Measurements from ENCODE around the gene PLPP1. TPM values are rescaled to one million over a fixed set of nuclear protein-coding genes. Genes with fewer than 3 reads are reported as not detected.

PLPP1 gene
- total RNA-seq, 1 donor from 2014 or later = 48.1 TPM

GRCh38 chr5:55502759-55503158, 32.0 kb downstream of the PLPP1 start:
- Histone ChIP-seq H3K4me1 (peaks cover 28% of the 10 kb centered on the region), H3K4me3 (no peak overlapping the region), H3K27me3 (ENCODE audit: low read depth) (no peaks in the 10 kb centered on the region), H3K27ac (no peak overlapping the region), H3K36me3 (no peaks in the 10 kb centered on the region), H3K9me3 (no peaks in the 10 kb centered on the region)
- DNase-seq (no peak), ATAC-seq (no peak)
- no peak for TF ChIP-seq CTCF (IDR thresholded peaks at IDR 0.05)
- intact Hi-C loops (cut with DNase I) = no loop called here

GRCh38 chr5:55498457-55498856, 36.3 kb downstream of the PLPP1 start:
- DNase-seq (no peak), ATAC-seq (no peak)
- no peaks in the 10 kb centered on the region for H3K36me3 ChIP-seq
- no peak for TF ChIP-seq CTCF (IDR thresholded peaks at IDR 0.05)
- no peak overlapping the region for H3K4me3 ChIP-seq
- peaks cover 9% of the 10 kb centered on the region for H3K4me1 ChIP-seq
- no peak overlapping the region for H3K27ac ChIP-seq
- intact Hi-C loops (cut with DNase I) = no loop called here
- H3K9me3 ChIP-seq = no peaks in the 10 kb centered on the region
- no peaks in the 10 kb centered on the region for H3K27me3 ChIP-seq (ENCODE audit: low read depth)

GRCh38 chr5:55497712-55498111, 37.1 kb downstream of the PLPP1 start:
- Histone ChIP-seq H3K27ac (no peak overlapping the region), H3K4me1 (peaks cover 9% of the 10 kb centered on the region), H3K27me3 (ENCODE audit: low read depth) (no peaks in the 10 kb centered on the region), H3K9me3 (no peaks in the 10 kb centered on the region), H3K4me3 (no peak overlapping the region), H3K36me3 (no peaks in the 10 kb centered on the region)
- no peak for TF ChIP-seq CTCF (IDR thresholded peaks at IDR 0.05)
- DNase-seq (no peak), ATAC-seq (no peak)
- intact Hi-C loops (cut with DNase I) = no loop called here

- Histone ChIP-seq H3K36me3 (no peaks in the 10 kb centered on the region), H3K4me1 (peaks cover 9% of the 10 kb centered on the region), H3K27me3 (ENCODE audit: low read depth) (no peaks in the 10 kb centered on the region), H3K27ac (no peak overlapping the region), H3K9me3 (no peaks in the 10 kb centered on the region), H3K4me3 (no peak overlapping the region)
- no peak for TF ChIP-seq CTCF (IDR thresholded peaks at IDR 0.05)
- ATAC-seq (no peak), DNase-seq (no peak)
- intact Hi-C loops (cut with DNase I) = no loop called here
These were observed 39.5 kb downstream of the PLPP1 start for GRCh38 chr5:55495216-55495615.

- TF ChIP-seq CTCF (IDR thresholded peaks at IDR 0.05) = no peak
- no peak for ATAC-seq
- no peak overlapping the region for H3K27ac ChIP-seq
- DNase-seq = no peak
- H3K4me3 ChIP-seq = no peak overlapping the region
- intact Hi-C loops (cut with DNase I) = no loop called here
- no peaks in the 10 kb centered on the region for H3K27me3 ChIP-seq (ENCODE audit: low read depth)
- H3K9me3 ChIP-seq = no peaks in the 10 kb centered on the region
- no peaks in the 10 kb centered on the region for H3K4me1 ChIP-seq
- H3K36me3 ChIP-seq = peaks cover 3% of the 10 kb centered on the region
These were observed 42.3 kb downstream of the PLPP1 start for GRCh38 chr5:55492449-55492848.

GRCh38 chr5:55485073-55485472, 49.7 kb downstream of the PLPP1 start:
- no peaks in the 10 kb centered on the region for H3K4me1 ChIP-seq
- TF ChIP-seq CTCF (IDR thresholded peaks at IDR 0.05) = no peak
- H3K4me3 ChIP-seq = no peak overlapping the region
- peaks cover 3% of the 10 kb centered on the region for H3K36me3 ChIP-seq
- no peak for DNase-seq
- H3K27me3 ChIP-seq (ENCODE audit: low read depth) = no peaks in the 10 kb centered on the region
- intact Hi-C loops (cut with DNase I) = no loop called here
- ATAC-seq = no peak
- no peaks in the 10 kb centered on the region for H3K9me3 ChIP-seq
- no peak overlapping the region for H3K27ac ChIP-seq

All from lower lobe of right lung (tissue), 2 donors.